ENCODE results near the gene RC3H2.
"Not testable (repeated sequence)": the region's sequence is repeated elsewhere in the genome, so short reads cannot be mapped to it uniquely, and the experiment has no call there.

Gene RC3H2

DNA sequence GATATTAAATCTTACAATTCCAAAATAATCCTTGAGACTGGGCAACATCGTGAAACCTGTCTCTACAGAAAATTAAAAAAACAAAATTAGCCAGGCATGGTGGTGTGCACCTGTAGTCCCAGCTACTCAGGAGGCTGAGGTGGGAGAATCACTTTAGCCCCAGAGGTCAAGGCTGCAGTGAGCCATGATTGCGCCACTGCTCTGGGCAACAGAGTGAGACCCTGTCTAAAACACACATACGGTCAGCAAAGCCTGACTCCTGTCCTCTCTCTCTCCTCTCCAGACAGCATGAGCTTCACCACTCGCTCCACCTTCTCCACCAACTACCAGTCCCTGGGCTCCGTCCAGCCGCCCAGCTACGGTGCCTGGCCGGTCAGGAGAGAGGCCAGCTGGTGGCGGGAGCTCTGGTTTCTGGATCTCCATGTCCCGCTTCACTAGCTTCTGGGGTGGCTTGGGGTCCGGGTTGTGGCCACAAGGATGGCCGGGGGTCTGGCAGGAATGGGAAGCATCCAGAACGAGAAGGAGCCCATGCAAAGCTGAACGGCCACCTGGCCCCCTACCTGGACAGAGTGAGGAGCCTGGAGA lies 67.8 kb downstream of the RC3H2 start:
- no peak for DNase-seq

DNA sequence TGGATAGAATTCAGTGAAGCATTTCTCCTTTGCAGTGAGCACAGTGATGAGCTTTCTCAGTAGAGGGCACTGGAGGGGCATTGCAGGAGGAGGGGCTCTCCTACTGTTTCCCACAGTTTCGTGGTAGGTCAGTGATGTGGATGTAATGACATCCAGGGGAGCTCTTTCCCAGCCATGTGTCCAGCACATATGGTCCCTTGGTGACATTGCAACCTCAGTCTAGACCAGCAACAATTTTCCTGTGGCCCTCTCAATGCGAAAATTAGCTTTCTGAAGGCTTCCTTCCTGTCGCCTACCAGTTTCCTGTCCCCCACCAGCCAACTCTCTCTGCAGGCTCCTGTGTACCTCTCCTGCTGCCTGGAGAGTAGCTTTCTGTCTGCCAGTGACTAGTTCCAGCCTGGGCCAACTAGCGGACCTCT lies 69.8 kb downstream of the RC3H2 start:
- DNase-seq, result no peak

DNA sequence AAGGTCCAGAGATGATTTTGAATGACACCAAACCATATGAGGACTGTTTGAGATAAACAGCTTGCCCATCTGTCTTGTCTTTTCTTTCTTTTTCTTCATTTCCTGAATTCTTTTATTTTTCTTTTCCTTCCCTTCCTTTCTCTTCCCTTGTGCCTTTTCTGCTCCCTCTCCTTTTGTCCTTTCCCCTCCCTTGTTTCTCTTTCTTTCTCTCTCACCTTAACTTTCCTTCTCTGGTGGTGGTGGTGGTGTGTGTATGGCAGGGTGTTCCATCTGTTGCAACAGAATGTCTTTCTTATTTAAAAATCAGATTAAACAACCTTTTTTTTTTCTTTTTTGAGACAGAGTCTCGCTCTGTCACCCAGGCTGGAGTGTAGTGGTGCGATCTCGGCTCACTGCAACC lies 73.0 kb downstream of the RC3H2 start:
- DNase-seq, result no peak

DNA sequence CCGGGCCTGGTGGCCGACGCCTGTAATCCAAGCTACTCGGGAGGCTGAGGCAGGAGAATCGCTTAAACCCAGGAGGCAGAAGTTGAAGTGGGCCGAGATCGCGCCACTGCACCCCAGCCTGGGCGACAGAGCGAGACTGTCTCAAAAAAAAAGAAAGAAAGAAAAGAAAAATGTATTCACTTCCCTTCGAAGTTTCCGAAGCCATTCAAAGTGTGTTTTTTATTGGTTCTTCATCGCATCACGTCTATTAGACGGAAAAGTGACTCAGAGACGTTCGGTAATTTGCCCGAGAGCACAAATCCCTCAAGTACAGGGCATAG lies 76.2 kb downstream of the RC3H2 start:
- DNase-seq, result not testable (repeated sequence)

DNA sequence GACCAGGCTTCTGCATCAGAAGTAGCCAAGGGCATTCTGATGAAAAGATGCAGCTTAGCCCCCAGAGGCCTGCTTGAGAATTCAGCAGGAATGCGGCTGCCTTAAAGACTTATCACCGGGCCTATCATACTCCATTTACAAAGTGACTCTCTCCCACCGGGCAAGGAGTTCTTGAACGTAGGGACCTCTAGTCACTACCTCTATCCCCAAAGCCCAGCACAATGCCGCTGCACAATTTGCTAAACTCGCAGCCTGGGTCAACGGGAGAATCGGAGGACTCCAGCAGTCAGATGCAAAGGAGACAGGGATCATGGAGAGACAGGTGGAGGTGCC lies 77.4 kb downstream of the RC3H2 start:
- DNase-seq, result no peak

DNA sequence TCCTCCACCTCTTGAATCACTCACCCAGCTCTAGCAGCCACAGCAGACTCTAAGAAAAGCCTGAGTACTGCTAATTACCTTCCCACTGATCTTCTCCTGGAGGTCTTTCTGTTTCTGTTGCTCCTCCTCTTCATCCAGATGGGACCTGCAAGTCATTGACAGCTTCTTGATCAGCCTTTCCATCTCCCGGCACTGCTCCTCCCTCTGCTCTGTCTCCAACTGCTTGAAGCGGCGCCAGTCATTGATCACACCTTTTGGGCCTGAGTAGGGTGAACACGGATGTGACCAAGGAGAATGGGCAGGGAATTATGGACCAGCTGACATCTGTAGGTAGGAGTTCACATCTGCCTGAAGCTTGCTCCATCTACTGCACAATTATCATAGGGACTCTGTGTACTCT lies 82.2 kb downstream of the RC3H2 start:
- no peak for DNase-seq

DNA sequence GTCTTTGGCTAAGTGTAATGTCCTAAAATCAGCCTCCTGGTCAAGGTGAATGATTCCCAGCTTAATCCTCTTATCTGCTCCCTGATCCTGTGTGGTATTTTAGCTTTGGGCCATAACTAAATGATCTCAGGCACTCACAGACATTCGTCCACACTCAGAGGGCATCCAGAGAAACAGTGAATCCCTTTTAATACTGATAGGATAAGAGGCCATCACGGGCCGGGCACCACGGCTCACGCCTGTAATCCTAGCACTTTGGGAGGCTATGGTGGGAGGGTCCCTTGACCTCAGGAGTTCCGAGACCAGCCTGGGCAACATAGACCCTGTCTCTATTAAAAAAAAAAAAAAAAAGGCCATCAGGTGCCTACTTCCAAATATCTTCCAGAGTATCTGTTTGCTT lies 83.1 kb downstream of the RC3H2 start:
- no peak for DNase-seq

DNA sequence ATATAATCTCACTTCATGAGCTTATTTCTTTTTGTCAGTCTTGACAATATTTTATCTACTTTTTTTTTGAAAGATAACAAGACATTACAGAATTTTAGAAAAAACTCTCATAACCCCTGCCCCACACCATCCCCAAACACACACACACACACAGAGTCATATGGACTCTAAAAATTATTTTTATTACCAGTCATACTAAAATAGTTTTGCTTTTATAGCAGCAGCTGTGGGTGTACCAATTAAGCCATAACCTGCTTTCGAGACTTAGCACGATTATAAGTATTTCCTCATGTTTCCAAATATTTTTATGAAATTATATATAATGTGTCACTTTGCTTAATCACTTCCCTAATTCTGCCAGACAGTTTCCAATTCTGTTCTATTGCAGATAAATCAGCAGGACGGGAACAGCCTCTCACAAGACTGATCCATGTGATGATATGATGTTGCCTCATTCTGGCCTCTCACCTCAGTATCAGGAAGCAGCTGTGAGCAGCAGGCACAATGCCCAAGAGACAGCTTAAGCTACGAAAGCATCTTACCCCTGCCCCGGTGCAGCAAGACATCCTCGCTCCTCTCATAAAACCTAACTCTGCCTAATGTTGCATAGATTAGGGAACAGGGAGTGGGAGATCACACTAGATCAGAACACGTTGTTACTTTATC lies 83.7 kb downstream of the RC3H2 start:
- peak in 1 of 2 donors; percentile 19 for DNase-seq

DNA sequence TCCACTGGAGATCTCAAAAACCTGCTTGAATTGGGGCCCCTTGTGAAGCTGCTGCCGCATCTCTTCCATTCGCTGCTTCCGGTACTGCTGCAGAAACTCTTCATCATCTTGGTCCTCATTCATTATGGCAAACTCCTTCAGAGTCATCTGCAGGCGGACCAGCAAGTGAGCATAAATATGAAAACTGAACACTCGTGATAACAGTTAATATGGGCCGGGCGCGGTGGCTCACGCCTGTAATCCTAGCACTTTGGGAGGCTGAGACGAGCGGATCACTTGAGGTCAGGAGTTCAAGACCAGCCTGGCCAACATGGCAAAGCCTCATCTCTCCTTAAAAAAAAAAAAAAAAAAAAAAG lies 84.7 kb downstream of the RC3H2 start:
- DNase-seq, result no peak

DNA sequence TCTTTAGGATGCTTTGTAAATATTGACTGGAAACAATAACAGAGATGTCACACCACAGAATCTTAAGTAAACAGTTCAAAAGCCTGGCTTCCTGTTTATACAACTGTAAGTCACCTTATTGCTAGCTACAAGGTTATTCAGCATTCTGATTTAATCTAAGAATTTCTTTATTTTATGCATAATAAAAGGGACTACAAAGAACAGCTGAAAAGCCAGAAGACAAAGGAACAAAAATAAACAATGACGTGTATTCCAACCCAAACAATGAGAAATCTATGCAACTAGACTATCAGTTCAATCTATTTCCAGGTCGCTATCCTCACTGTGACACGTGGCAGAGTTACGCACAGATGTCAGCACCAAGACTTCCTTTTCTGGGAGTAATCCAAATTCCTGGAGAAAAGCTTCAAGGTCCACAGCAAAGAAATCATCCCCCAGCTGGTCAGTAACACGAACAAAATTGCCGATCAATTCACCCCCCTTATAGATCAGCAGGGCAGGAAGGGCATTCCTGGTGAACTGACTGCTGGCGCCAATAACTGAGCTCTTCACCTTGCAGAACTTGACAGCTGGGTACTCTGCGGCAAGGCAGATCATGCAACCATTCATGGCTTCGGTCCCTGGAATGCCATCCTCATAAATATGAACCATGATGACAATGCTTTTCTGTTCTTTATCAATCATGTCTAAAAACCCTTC lies 85.2 kb downstream of the RC3H2 start:
- no peak for DNase-seq

DNA sequence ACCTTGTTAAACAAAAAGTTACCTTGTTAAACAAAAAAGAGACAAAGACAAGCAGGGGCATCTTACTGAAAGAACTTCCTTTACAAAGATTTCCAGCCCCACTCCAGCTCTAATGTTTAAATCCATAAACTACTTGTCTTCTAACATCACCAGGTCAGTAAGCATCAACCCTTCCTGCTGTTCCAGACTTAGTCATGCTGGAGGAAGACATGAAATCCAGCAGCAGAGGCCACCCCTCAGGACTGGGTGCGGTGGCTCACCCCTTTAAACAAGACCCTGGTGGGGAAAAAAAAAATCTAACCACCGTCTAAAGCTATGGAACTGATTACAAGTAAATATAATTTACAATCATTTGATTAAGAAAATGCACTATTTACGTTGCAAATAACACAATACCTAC lies 85.8 kb downstream of the RC3H2 start:
- no peak for DNase-seq

DNA sequence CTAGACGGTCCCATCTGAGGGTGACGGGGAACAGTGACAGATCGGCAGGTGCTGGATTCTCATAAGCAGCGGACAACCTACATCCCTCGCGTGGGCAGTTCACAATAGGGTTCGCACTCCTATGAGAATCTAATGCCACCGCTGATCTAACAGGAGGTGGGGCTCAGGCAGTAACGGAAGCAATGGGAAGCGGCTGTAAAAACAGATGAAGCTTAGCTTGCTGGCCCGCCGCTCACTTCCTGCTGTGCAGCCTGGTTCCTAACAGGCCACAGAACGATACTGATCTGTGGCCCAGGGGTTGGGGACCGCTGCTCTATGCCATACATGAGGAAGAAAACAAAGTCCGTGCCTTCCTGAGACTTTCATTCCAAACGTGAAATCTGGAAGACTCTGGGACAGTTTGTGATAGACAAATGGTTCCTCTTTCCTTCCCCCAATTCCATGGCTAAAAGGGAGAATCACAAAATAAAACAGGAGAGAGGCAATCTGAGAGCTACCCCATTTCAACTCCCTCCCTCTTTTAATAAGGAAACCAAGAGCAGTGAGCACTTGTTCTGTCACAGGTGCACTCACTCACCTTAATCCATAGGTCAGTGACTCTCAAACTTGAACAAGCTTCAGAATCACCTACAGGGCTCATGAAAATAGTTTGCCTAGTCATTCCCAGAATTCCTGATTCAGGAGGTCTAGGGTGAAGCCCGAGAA lies 88.8 kb downstream of the RC3H2 start:
- DNase-seq, result peak; percentile 36 to 49

DNA sequence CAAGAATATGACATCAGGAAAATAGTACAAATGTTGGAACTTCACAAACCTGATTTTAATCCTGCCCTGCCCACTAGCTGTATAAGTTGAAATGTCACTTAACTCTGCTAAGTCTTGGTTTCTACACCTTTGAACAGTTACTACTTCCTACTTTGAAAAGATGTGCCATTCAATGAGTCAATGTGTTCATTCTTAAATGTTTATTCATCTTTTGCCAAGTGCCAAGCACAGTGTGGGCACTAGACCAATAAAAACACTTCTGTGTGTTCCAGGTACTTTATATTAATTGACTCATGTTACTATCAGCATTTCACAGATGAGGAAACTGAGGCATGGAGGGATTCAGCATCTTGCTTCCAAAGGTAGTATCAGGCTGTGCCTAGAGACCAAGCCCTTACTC lies 89.6 kb downstream of the RC3H2 start:
- DNase-seq, result no peak

DNA sequence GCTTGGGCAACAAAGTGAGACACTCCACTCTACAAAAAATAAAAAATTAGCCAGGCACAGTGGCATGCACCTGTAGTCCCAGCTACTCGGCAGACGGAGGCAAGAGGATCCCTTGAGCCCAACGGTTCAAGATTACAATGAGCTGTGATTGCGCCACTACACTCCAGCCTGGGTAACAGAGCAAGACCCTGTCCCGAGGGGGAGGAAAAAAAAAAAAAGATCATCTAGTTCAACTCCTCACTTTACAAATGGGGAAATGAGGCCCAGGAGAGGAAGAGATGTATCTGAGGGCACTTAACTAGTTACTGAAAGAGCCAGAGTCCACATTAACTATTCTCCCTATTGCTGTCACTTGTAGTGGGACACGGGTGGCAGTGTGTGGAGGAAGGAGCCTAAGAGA lies 90.6 kb downstream of the RC3H2 start:
- DNase-seq, result no peak

DNA sequence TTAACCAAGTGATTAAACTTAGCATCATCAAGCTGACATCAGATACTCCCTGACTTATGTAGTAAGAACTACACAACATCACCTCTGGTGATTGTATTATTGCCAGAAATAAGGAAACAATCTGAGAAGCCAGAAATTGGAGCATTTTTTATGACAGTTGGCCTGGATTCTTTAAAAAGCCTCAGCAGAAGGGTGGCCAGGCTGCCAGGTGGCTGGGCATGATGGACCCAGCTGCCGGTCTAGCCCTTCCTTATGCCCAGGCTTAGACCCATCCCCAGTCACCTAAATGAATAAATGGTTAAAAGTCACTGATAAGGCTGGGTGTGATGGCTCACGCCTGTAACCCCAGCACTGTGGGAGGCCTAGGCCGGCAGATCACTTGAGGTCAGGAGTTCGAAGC lies 92.4 kb downstream of the RC3H2 start:
- DNase-seq, result no peak

DNA sequence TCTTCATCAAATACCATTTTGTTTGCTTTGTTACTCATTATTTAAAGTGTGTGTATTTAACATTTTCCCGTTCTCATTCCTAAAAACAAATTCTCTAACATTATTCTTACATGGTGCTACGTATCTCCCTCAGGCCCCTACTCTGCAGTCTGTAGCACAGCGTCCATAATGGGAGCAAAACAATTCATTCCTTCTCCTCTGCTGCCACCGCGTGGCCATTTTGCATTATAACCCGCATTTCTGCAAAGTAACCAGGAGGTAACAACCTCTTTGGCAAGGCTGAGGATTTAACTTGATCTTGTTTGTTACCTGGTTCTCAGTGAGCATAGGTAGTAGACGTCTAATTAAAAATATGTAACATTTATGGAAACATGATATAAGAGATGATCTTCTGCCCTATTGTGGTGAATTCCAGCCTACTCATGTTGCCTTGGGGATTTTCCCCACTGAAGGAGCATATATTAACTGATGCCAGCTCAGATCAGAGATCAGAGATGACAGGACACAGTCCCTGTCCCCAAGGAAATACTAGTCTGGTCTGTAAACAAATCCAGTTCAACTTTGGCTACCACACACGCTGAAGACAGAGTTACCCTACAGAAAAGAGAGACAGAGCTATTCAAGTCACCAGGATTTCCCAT lies 94.7 kb downstream of the RC3H2 start:
- DNase-seq, result peak; percentile 74 to 78

DNA sequence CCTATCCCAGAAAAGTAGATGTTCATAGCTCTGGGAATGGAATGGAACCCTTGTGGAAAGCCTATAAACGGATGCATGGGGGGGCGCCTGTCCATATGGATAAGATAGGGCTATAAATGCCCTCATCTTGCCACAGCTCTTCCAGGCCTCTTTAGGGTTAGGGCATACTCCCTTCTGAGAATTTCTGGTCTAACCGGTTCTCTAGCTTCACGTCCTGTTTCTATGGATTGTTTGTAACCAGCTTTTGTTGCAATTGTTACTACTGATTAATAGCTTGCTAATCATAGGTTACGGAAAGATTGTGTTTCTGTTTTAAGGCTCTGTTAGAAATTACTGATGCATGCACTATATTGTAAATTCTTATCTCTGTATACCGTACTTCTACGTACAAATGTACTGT lies 95.9 kb downstream of the RC3H2 start:
- not testable (repeated sequence) for DNase-seq

DNA sequence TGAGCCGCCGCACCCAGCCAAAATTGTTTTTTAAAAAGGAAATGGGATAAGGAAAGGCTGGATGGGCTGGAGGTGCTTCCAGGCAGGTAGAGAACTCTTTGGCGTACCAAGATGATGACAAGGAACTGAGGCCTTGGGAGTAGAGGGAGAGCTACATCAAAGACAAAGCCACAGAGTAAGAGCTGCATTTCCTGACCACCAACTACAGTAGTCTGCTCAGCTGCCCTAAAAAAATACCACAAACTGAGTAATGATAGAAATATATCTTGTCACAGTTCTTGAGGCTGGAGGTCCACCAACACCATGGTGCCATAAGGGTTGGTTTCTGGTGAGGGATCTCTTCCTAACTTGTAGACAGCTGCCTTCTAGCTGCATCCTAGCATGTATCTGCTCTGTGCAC lies 97.0 kb downstream of the RC3H2 start:
- no peak for DNase-seq

DNA sequence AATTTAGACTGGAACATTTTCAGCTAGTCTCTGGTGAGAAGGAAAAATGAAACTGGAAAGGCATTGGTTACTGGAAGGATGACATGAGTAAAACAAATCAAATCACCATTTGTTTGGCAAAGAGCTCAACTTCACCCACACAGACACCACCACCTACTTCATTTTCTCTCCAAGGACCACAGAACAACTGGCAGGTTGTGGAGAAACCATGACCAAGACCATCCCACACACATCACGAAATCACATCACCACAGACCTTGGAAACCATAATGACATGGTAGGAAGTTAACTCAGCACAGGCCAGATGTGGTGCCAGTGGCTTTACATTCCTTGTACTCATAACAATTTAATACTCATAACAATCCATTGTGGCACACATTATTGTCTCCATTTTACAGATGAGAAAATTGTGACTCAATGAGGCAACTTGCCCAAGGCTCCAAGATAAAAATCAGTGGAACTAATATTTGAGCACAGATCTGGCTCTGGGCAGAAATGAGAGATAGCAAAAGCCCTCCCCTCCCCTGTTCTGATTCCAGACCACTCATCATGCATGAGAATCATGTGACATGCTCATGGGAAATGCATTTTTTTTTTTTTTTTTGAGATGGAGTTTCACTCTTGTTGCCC lies 97.8 kb downstream of the RC3H2 start:
- no peak for DNase-seq

DNA sequence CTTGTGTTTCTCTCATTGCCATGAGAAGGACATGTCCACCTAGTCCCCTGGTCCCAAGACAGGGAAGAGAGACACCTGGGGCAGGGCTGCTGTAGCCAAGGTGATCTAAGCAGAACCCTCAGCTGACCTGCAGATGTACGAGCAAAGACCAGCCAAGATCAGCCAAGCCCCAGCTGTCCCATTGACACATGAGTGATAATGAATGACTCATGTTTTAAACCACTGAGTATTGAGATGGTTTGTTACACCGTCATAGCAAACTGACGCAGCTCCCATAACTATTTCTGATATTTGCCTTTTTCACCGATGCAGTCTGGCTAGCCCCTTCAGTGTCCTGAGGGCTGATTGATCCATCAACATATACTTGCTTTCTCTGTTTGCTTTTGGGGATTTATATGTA lies 98.5 kb downstream of the RC3H2 start:
- no peak for DNase-seq

DNA sequence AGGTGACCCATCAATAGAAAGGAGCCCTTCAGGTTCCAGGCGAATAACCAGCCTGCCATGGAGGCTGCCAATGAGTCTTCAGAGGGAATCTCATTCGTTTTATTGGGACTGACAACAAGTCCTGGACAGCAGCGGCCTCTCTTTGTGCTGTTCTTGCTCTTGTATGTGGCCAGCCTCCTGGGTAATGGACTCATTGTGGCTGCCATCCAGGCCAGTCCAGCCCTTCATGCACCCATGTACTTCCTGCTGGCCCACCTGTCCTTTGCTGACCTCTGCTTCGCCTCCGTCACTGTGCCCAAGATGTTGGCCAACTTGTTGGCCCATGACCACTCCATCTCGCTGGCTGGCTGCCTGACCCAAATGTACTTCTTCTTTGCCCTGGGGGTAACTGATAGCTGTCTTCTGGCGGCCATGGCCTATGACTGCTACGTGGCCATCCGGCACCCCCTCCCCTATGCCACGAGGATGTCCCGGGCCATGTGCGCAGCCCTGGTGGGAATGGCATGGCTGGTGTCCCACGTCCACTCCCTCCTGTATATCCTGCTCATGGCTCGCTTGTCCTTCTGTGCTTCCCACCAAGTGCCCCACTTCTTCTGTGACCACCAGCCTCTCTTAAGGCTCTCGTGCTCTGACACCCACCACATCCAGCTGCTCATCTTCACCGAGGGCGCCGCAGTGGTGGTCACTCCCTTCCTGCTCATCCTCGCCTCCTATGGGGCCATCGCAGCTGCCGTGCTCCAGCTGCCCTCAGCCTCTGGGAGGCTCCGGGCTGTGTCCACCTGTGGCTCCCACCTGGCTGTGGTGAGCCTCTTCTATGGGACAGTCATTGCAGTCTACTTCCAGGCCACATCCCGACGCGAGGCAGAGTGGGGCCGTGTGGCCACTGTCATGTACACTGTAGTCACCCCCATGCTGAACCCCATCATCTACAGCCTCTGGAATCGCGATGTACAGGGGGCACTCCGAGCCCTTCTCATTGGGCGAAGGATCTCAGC lies 104.8 kb downstream of the RC3H2 start, which contains the start of gene OR1K1:
Gene OR1K1 (plus strand): TSS at position 58 of the 995 bp plus-strand sequence. CDS start 0 bp downstream, at position 58.
- DNase-seq, result no peak

All from CD4-positive, alpha-beta T cell treated with Interleukin-1 beta for 1 hour (primary cell).